HG03060 (cell line): ENCODE data around the gene IGFALS.

Experiments
- ATAC-seq: cut with Tn5 transposase; IDR thresholded peaks from one replicate; pipeline ENCODE4 v1.9.1; 2021; ENCODE audit warnings: low read depth, moderate number of reproducible peaks; ENCODE audit not compliant: unreplicated experiment

Gene IGFALS

GRCh38 chr16:1778200-1779179, 15.0 kb downstream of the IGFALS start:
- no peak for ATAC-seq

GRCh38 chr16:1777375-1778199, 15.9 kb downstream of the IGFALS start:
- no peak for ATAC-seq

- ATAC-seq, result no peak
Measured at GRCh38 chr16:1776991-1777374, 16.5 kb downstream of the IGFALS start.

- ATAC-seq, result no peak
Measured at GRCh38 chr16:1776672-1776955, 16.9 kb downstream of the IGFALS start.

DNA sequence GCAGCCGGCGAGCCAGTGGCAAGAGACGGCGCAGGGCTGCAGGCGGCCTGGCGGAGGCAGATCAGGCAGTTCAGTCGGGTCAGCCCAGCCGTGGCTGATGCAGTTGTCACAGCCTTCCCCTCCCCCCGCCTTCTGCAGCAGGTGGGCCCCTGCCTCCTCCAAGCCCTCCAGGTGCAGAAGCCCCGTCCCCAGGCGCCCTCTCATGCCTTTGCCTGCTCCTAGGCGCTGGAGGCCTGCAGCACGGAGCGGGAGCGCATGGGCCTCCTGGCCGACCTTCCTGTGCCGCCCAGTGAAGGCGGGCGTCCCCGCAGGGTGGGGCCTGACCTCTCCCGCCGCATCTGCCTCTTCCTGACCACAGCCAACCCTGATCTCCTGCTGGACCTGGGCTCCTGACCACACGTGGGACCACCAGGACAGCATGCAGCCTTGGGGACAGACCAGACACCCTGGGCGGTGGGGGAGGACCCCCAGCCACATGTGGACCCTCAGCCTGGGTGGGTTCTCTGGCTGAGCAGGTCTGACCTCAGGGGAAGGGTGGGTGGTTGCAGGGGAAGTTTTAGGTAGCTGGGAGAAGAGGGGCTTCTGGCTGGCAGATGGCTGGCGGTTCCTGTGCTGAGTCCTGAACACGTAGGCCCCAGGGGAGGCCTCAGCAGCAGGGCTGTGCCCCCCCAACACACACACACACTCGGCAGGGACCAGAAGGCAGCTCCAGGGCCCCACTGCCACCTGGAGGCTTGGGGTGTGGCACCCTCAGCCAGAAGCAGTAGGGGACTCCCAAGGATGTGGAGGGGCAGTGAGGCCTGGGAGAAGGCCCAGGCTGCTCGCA, 17.4 kb downstream of the IGFALS start:
- no peak for ATAC-seq

GRCh38 chr16:1775006-1775845, 18.3 kb downstream of the IGFALS start:
- ATAC-seq, result no peak

- ATAC-seq, result no peak
Measured at GRCh38 chr16:1774448-1774780, 19.1 kb downstream of the IGFALS start.

- no peak for ATAC-seq
Measured at GRCh38 chr16:1773703-1774447, 19.6 kb downstream of the IGFALS start.

- ATAC-seq, result no peak
Measured at GRCh38 chr16:1772908-1773702, 20.4 kb downstream of the IGFALS start, which contains the start of gene MRPS34. Gene MRPS34, minus strand, starts transcription at chr16:1773134. Its CDS starts 15 bp downstream, at chr16:1773119.

DNA sequence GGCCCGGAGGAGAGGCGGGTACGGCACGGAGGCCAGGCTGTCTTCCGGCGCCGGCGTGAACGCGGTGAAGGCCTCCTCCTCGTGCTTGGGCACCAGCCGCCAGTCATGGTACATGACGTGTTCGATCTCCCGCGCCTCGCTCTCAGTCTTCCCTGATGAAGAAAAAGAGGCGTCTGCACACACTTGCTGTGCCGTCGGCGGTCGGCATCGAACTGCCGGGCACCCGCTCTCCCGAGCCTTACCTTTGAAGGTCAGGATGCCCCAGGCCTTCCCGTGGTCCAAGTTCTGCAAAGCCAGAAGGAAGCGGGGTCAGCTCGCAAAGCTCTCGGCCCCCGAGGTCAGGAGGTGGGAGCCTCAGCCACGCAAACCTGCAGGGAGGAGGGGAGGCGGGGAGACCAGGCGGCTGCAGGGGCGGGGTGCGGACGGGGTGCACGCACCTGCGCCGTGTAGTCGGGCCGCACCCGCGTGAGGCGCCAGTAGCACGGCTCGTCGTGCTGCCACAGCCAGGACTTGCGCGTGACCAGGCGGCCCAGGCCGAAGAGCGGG, 21.1 kb downstream of the IGFALS start, which contains the start of gene EME2:
Gene EME2, plus strand, starts transcription at position 449 of the 546 bp plus-strand sequence. CDS start 418 bp downstream, outside the sequence.
- ATAC-seq, result no peak

DNA sequence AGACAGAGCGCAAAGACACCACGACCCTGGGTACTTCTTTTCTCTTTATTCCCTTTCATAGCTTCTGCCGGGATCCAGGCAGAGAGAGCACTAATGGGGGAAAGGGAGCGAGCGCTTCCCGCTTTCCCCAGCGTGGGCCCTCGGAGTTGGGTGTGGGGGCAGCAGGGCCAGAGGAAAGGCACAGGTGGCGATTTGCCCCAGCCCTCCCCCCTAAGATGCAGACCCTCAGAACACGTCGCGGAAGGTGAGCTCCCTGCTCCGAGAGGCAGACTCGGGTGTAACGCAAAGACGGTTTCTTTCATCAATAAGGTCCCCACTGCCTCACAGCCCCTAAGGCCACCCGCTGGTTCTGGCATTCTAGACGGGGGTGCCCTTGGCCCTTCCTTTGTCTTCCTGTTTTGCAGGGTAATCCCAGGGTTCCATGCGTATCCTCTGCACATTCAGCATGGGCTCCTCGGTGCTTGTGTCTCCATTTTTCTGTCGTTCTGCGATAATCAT, 21.6 kb downstream of the IGFALS start:
- ATAC-seq, result no peak

GRCh38 chr16:1771188-1771863, 22.2 kb downstream of the IGFALS start, which contains the start of gene NME3:
Gene NME3, minus strand, starts transcription at chr16:1771543. Its CDS starts 9 bp downstream, at chr16:1771534.
- no peak for ATAC-seq

DNA sequence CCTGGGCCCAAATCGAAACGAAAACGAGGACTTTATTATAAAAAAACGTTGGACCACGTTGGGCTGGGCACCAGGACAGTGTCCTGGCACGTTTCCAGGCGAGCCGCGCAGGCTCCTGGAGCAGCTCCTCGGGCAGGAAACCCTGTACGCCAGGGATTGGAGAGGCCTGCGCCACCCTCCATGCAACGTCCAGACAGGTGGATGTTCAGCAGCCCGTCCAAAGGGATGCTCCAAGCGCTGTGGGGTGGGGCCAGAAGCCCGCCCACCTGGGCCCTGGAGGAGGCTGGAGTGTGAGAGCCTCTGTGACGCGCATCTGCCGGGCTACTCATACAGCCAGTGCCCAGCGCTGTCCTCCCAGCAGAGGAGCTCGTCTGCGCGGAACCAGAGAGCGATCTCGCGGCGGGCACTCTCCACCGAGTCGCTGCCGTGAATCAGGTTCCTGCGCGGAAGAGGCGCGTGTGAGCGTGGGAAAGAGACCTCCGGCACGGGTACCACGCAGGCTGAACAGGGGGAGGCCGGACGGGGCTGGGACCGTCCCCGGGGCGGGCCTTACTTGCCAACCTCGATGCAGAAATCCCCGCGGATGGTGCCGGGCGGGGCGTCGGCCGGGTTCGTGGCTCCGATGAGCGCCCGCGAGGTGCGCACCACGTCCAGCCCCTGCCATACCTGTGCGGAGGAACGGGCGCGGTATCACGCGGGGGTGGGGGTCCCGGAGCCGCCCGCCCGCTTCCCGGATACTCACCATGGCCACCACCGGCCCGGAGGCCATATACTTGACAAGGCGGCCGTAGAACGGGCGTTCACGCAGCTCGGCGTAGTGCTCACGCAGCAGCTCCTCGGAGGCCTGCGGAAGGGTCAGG, 22.9 kb downstream of the IGFALS start:
- ATAC-seq, result no peak

DNA sequence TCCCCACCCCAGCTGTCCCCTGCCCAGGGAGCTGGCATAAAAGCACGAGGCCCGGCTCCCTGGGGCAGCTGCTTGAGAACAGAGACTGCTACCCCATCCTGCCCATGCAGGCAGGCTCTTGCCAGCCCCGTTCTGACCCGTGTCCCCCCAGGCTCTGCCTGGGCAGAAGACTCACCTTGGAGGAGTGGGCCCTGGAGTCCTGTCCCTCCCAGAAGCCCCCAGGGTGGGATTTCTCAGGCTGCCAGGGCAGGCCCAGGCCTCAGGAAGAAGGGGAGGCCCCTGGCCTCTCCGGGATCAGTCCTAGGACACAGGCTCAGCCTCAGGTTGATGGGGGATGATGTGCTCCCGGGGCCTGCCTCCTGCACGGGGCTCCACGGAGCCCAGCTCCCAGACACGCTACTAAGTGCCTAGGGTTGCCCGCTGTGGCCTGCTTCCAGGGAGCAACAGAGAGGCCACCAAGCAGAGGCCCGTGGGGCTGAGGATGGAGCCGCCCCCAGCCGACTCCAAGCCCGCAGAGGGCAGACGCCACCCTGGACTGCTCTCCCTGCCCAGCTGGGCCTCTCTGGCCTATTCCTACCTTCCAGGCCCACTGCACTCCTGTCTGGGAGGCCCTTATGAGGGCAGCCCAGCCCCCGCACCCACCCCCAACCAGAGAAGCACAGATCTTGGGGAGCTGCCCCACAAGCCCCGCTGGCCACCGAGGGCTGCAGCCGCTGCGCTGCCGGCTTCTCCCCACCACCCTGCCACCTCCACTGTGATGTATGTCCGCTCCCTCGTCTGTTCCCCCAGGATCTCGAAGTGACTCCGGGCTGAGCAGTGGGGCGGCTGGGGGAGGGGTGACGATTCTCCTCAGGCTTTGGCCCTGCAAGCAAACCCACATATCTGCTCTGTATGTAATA, 23.9 kb downstream of the IGFALS start:
- ATAC-seq, result no peak

- no peak for ATAC-seq
Measured at GRCh38 chr16:1768767-1769401, 24.6 kb downstream of the IGFALS start.
